ENCODE results near the gene PNMA5. TPM values are rescaled to one million over a fixed set of nuclear protein-coding genes. Genes with fewer than 3 reads are reported as not detected.

The PNMA5 gene
- total and polyA plus RNA-seq, 2 of the 8 experiments (the other 6 are each of a cell fraction or from before 2014, with no cell fraction given): 0.11 TPM

DNA sequence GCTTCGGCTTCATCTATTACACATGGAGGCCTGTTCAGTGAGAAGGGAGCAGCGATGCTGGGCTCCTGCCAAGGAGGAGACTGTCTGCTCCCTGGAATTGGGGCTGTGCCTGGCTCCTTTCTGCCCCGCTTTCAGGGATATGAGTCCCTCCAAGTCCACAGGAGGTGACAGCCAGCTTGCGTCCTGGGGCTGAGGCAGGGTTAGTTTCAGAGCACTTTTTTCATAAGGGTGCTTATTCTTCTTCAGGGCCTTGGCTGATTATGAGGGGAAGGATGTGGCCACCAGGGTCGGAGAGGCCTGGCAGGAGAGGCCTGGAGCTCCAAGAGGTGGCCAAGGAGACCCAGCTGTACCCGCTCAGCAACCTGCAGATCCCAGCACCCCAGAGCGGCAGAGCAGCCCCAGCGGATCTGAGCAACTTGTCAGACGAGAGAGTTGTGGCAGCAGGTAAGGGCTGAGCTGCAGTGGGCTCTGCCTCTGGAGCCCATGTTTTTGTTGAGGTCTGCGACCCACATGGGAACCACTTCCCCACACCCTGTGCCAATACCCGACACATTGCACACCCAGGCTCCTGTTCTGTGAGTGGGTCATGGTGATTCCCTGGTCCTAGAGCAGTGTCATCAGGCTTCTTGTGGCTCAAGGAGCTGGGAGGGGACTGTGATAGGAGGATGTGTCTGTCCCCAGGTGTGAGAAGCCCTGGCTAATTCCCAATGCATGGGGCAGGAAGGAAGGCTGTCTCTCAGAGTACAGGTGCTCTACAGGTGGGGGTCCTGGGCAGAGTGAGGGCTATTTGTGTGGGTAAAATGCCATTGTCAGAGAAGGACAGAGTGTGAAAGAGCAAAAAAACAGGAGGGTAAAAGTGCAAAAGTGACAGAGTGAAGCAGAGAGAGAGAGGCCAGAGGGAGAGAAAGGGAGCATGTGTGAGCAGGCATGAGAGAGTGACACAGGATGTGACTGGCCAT lies 48.6 kb downstream of the PNMA5 start (continued):
- TF ChIP-seq, protein P1, sequence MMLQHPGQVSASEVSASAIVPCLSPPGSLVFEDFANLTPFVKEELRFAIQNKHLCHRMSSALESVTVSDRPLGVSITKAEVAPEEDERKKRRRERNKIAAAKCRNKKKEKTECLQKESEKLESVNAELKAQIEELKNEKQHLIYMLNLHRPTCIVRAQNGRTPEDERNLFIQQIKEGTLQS (IDR thresholded peaks at IDR 0.05; ENCODE audit: insufficient read depth, low read depth, low read length): no peak
- no peak for TF ChIP-seq HDAC2 (IDR thresholded peaks at IDR 0.05; ENCODE audit: borderline replicate concordance in 1 of 2, low read depth in 2 of 2, low read length in 2 of 2)
- TF ChIP-seq CTBP2 (IDR thresholded peaks at IDR 0.05; ENCODE audit: borderline replicate concordance, insufficient read depth, insufficient read length, low read length): no peak
- no peak for TF ChIP-seq PHF8 (conservative IDR thresholded peaks at IDR 0.05; ENCODE audit: low read depth, low read length)
- TF ChIP-seq GABPA (IDR thresholded peaks at IDR 0.05; ENCODE audit: borderline replicate concordance, insufficient read depth, low read length): no peak
- TF ChIP-seq, protein P2, sequence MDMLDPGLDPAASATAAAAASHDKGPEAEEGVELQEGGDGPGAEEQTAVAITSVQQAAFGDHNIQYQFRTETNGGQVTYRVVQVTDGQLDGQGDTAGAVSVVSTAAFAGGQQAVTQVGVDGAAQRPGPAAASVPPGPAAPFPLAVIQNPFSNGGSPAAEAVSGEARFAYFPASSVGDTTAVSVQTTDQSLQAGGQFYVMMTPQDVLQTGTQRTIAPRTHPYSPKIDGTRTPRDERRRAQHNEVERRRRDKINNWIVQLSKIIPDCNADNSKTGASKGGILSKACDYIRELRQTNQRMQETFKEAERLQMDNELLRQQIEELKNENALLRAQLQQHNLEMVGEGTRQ (IDR thresholded peaks at IDR 0.05; ENCODE audit: low read length): no peak
- no peak for TF ChIP-seq JUND (IDR thresholded peaks at IDR 0.05; ENCODE audit: low read length)
- TF ChIP-seq, protein P3, sequence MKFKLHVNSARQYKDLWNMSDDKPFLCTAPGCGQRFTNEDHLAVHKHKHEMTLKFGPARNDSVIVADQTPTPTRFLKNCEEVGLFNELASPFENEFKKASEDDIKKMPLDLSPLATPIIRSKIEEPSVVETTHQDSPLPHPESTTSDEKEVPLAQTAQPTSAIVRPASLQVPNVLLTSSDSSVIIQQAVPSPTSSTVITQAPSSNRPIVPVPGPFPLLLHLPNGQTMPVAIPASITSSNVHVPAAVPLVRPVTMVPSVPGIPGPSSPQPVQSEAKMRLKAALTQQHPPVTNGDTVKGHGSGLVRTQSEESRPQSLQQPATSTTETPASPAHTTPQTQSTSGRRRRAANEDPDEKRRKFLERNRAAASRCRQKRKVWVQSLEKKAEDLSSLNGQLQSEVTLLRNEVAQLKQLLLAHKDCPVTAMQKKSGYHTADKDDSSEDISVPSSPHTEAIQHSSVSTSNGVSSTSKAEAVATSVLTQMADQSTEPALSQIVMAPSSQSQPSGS (IDR thresholded peaks at IDR 0.05; ENCODE audit: low read length): no peak
- no peak for TF ChIP-seq SIN3A (conservative IDR thresholded peaks at IDR 0.05 in 1 of 2, IDR thresholded peaks at IDR 0.05 in 1 of 2; ENCODE audit: low read depth in 1 of 2, low read length in 2 of 2)
- no peak for TF ChIP-seq TEAD4 (IDR thresholded peaks at IDR 0.05; ENCODE audit: low read depth, low read length)
- no peak for TF ChIP-seq BRCA1 (IDR thresholded peaks at IDR 0.05; ENCODE audit: low read depth, low read length)
- TF ChIP-seq, protein P4, sequence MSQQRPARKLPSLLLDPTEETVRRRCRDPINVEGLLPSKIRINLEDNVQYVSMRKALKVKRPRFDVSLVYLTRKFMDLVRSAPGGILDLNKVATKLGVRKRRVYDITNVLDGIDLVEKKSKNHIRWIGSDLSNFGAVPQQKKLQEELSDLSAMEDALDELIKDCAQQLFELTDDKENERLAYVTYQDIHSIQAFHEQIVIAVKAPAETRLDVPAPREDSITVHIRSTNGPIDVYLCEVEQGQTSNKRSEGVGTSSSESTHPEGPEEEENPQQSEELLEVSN (IDR thresholded peaks at IDR 0.05): no peak
